SW 1271 (cell line): ENCODE results near the gene OSBPL2.

Experiments used
- DNase-seq, 2 experiments: peaks; one replicate each; lab custom pipeline; 2025; lab: John Stamatoyannopoulos, UW

The OSBPL2 gene

GRCh38 chr20:62326959-62327725, 88.8 kb downstream of the OSBPL2 start:
- DNase-seq, result no peak

GRCh38 chr20:62327726-62328495, 89.6 kb downstream of the OSBPL2 start:
- no peak for DNase-seq

GRCh38 chr20:62328684-62329388, 90.5 kb downstream of the OSBPL2 start:
- DNase-seq, result no peak

- no peak for DNase-seq
Measured at GRCh38 chr20:62329389-62330377, 91.4 kb downstream of the OSBPL2 start.

GRCh38 chr20:62330576-62331317, 92.4 kb downstream of the OSBPL2 start:
- DNase-seq, result no peak

DNA sequence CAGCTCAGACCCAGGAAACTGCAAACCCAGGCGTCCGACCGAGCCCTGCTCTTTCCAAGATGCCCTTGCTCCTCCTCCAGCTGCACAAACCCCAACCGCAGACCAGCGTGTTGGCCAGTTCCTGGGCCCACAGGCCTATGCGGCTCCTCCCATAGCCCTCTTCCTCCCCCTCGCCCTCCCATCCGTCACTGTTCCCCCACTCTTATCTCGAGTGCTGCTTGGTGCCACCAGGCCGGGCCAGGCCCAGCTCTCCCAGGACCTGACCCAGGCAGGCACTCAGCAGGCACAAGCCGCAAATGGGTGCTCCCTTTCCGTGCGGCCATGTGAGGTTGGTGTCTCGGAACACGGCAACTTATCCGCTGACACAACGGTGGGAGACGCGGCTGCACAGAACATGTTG, 93.0 kb downstream of the OSBPL2 start:
- no peak for DNase-seq

GRCh38 chr20:62332421-62332820, 94.1 kb downstream of the OSBPL2 start:
- DNase-seq, result no peak

GRCh38 chr20:62332989-62333819, 94.9 kb downstream of the OSBPL2 start:
- no peak for DNase-seq

GRCh38 chr20:62333820-62334595, 95.7 kb downstream of the OSBPL2 start:
- DNase-seq, result no peak

- no peak for DNase-seq
Measured at GRCh38 chr20:62334881-62335280, 96.6 kb downstream of the OSBPL2 start.

DNA sequence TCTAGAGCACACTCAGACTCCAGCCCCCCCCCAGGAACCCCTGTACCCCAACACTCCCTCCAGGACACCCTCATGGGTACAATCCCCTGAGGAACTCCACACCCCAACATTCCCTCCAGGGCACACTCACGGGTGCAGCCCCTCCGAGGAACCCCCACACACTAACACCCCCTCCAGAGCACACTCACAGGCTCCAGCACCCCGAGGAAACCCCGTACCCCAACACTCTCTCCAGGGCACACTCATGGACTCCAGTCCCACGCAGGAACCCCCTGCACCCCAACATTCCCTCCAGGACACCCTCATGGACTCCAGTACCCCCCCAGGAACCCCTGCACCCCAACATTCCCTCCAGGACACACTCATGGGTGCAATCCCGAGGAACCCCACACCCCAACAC, 97.2 kb downstream of the OSBPL2 start:
- no peak for DNase-seq

DNA sequence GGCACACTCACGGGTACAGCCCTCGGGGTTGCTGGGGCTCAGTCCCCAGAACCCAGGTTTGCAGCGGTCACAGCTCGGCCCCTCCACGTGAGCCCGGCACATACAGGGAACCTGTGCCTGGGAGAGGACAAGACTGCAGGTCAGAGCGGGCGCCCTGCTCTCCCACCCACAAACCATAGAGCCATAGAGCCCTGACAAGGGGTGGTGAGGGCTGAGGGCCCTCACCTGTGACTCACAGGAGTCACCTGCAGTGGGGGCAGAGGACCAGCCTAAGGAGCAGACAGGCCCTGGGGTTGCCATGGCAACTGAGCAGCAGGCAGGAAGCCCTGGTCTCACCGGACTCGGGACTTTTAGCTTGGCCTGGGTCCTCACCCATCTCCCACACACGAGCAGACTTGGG, 98.0 kb downstream of the OSBPL2 start:
- no peak for DNase-seq

DNA sequence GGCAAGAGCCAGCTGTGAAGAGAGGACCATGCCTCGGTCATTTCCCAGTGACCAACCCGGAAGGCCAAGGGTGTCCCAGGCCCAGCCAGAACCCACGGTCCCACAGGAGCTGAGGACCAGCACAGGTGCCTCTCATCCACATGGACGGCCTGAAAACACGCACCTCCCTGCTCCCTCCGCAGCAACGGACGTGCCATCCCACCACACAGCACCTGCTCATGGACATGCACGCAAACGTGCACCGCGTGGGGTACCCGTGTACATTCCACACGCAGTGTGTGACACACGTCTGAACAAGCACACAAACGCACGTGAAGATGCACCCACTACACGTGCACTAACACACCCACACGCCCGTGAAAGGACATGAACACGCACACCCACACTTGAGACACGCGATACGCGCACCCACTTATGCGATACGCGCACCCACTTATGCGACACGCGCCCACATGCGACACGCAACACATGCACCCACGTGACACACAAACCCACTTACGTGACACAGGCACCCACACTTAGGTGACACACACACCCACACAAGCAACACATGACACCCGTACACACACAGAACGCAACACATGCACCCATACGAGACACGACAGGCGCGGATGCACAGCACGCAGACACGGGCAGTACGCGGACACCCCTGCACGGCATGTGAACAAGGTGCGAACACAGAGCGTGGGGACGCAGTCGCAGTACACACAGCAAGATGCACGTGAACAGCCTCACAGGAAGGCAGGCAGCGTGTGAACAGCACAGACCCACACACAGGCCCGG, 98.6 kb downstream of the OSBPL2 start:
- DNase-seq, result no peak

DNA sequence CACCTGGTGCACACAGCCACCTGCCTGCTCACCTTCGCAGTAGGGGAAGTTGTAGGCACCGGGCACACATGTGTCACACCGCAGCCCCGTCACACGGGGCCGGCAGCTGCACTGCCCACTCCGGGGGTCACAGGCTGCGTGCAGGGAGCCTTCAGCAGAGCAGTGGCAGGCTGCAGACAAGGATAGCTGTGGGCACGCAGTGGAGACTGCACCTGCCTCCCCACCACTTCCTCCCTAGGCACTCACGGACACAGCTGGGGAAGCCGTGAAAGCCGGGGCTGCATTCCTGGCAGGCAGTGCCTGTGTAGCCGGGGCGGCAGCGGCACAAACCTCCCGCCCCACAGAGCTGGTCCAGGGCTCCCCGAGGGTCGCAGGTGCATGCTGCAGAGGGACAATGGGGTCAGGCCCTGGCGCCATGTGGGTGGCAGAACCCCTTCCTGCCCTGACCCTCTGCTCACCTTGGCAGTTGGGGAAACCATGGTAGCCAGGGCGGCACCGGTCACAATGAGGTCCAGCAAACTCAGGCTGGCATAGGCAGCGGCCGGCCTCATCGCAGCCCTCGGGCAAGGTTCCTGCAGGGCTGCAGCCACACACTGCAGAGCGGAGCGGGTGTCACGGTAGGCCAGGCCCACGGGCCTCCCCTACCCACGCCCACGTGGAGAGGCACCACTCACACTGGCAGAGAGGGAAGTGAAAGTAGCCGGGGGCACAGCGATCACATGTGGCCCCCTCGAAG, 99.4 kb downstream of the OSBPL2 start:
- no peak for DNase-seq

- no peak for DNase-seq
Measured at GRCh38 chr20:62338294-62338620, 99.9 kb downstream of the OSBPL2 start.

DNA sequence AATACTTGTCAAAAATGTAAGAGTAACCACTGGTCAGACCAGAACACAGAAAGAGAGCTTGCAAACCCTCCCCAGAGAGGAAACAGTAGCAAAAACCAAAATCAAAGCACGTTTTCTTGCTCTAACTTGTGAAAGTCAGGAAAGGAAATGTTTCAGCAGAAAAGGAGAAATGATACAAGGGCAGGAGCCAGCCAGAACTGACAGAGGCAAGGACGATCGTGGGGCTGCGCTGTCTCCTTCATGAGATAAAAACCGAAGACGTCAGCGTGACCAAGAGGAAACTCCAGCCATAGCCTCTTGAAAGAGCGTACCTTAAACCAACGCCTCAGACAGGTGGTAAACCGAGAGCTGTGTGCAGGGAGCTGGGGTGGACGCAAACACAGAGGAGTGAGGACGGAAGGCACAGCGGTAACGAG, 101.3 kb downstream of the OSBPL2 start:
- DNase-seq, result no peak

- no peak for DNase-seq
Measured at GRCh38 chr20:62342910-62343309, 104.6 kb downstream of the OSBPL2 start.

DNA sequence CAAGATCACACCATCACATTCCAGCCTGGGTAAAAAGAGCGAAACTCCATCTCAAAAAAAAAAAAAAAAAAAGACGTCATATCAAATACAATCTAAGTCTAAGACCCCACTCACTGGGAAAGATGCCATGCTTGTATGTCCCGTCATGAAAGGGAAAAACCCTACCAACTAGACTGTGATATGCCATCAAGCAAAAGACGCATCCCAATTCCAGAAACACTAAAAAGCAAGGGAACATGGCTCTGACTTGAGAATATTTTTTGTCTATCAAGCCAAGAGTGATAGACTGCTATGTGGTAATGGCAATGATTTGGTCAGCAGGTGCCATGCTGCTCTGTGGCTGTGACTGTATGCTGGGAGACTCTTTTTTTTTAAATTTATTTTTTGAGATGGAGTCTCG, 105.8 kb downstream of the OSBPL2 start:
- DNase-seq, result no peak
